OCI-LY7 (cell line): Measurements from ENCODE around the gene MED22. TPM values are rescaled to one million over a fixed set of nuclear protein-coding genes. Genes with fewer than 3 reads are reported as not detected.
"Not testable (repeated sequence)": the region's sequence is repeated elsewhere in the genome, so short reads cannot be mapped to it uniquely, and the experiment has no call there.

Experiments
- BruUV-seq: library from RNA; stranded (reverse); fragments of 400-500 nt; replicated peaks from 2 replicates; lab custom pipeline; 2021; lab: Mats Ljungman, UMichigan
- CTCF ChIA-PET: fragments of 300-600 bp; sonication (Branson Sonifier 250); formaldehyde crosslinking; loops from one replicate; lab custom pipeline; 2022; ENCODE audit warnings: antibody characterized with exemption; ENCODE audit not compliant: unreplicated experiment; lab: Charles Lee
- POLR2A ChIA-PET: fragments of 300-600 bp; sonication (Branson Sonifier 250); formaldehyde crosslinking; loops from one replicate; lab custom pipeline; 2022; ENCODE audit warnings: antibody characterized with exemption; lab: Charles Lee
- DNase-seq: peaks from one replicate; pipeline ENCODE4 v3.0.0-alpha.2; 2015; ENCODE audit warnings: low spot score
- H2AFZ ChIP-seq: fragments of 200-600 bp; sonication (generic), shearing (Covaris generic); 2 replicates; pipeline ENCODE4 v1.6.1; 2014; ENCODE audit warnings: mild to moderate bottlenecking, antibody characterized with exemption, low read length, moderate library complexity
- H3K27ac ChIP-seq: fragments of 200-600 bp; sonication (generic); 2 replicates; pipeline ENCODE4 v1.5.1; 2014; ENCODE audit warnings: mixed run types, low read depth, mild to moderate bottlenecking, moderate library complexity, low read length, inconsistent platforms; ENCODE audit not compliant: poor library complexity, severe bottlenecking
- H3K36me3 ChIP-seq: fragments of 200-600 bp; sonication (generic); 2 replicates; pipeline ENCODE4 v1.6.1; 2014; ENCODE audit warnings: mild to moderate bottlenecking, antibody characterized with exemption, low read length, moderate library complexity, mixed read lengths; ENCODE audit not compliant: insufficient read depth
- H3K4me1 ChIP-seq: fragments of 200-600 bp; sonication (generic); 2 replicates; pipeline ENCODE4 v1.5.1; 2014; ENCODE audit warnings: mild to moderate bottlenecking, low read length; ENCODE audit not compliant: insufficient read depth, poor library complexity, severe bottlenecking
- H3K4me2 ChIP-seq: fragments of 200-600 bp; sonication (generic); 2 replicates; pipeline ENCODE4 v1.6.1; 2014; ENCODE audit warnings: mild to moderate bottlenecking, low read length
- H3K4me3 ChIP-seq: fragments of 200-600 bp; sonication (generic); 2 replicates; pipeline ENCODE4 v1.5.1; 2014; ENCODE audit warnings: mild to moderate bottlenecking, low read depth, low read length; ENCODE audit not compliant: poor library complexity, severe bottlenecking
- H3K79me2 ChIP-seq: fragments of 200-600 bp; sonication (generic); 2 replicates; pipeline ENCODE4 v1.6.1; 2016; ENCODE audit warnings: low read depth, mild to moderate bottlenecking, low read length, moderate library complexity, mixed read lengths; ENCODE audit not compliant: insufficient read depth
- H3K9me2 ChIP-seq: fragments of 200-600 bp; sonication (generic); 2 replicates; pipeline ENCODE4 v1.6.1; 2016; ENCODE audit warnings: mild to moderate bottlenecking, low read length, mixed read lengths; ENCODE audit not compliant: insufficient read depth
- H3K9me3 ChIP-seq: fragments of 200-600 bp; sonication (generic); 2 replicates; pipeline ENCODE4 v1.6.1; 2014; ENCODE audit warnings: mild to moderate bottlenecking, mixed run types, low read length, mixed read lengths
- H4K20me1 ChIP-seq: fragments of 200-600 bp; sonication (generic); 2 replicates; pipeline ENCODE4 v1.6.1; 2014; ENCODE audit warnings: mild to moderate bottlenecking, antibody characterized with exemption, low read length, moderate library complexity, mixed read lengths; ENCODE audit not compliant: insufficient read depth
- CTCF ChIP-seq: fragments of 200-600 bp; sonication (generic); conservative IDR thresholded peaks from 2 replicates; pipeline ENCODE4 v1.5.1; 2014; ENCODE audit warnings: mild to moderate bottlenecking, antibody characterized with exemption, low read length, moderate library complexity, mixed read lengths
- EZH2phosphoT487 ChIP-seq: fragments of 200-600 bp; sonication (generic); IDR thresholded peaks from 2 replicates; pipeline ENCODE4 v1.6.1; 2018; ENCODE audit warnings: low read depth, borderline replicate concordance, mild to moderate bottlenecking, mixed run types, antibody characterized with exemption, low read length, moderate library complexity, mixed read lengths
- intact Hi-C: fragments of 100-400 bp; cut with micrococcal nuclease; formaldehyde crosslinking; loops from one replicate; pipeline ENCODE4 v1.10.0; 2022; ENCODE audit not compliant: unreplicated experiment
- total RNA-seq, 2 experiments: library from RNA; depleted of rRNA in 1 of 2; stranded (reverse); fragments of >200 nt in 1 of 2; shearing (Covaris generic) in 1 of 2; gene quantifications; 2 replicates each; pipeline ENCODE4 v1.2.3, GENCODE V29; 2014 to 2022

Gene MED22
- total RNA-seq, 2 experiments from 2014 or later: 52.0 to 62.1 TPM

GRCh38 chr9:133321411-133321935 lies 26.5 kb downstream of the MED22 start:
- no peak for TF ChIP-seq CTCF
- no peak for TF ChIP-seq EZH2phosphoT487
- H3K4me1 ChIP-seq: no peaks in the 10 kb centered on the region
- CTCF ChIA-PET: no interaction called here
- DNase-seq: no peak
- no peaks in the 10 kb centered on the region for H3K9me2 ChIP-seq
- no peaks in the 10 kb centered on the region for H4K20me1 ChIP-seq
- no peaks in the 10 kb centered on the region for H3K79me2 ChIP-seq
- H3K4me2 ChIP-seq: no peak overlapping the region
- POLR2A ChIA-PET: no interaction called here
- H3K9me3 ChIP-seq: no peaks in the 10 kb centered on the region
- no peaks in the 10 kb centered on the region for H3K36me3 ChIP-seq
- no peak overlapping the region for H2AFZ ChIP-seq
- no peak overlapping the region for H3K4me3 ChIP-seq
- no peak overlapping the region for H3K27ac ChIP-seq
- intact Hi-C loops: no loop called here
- no TSS peak for BruUV-seq

GRCh38 chr9:133320421-133320881 lies 27.5 kb downstream of the MED22 start:
- Histone ChIP-seq H3K4me3 (no peak overlapping the region), H3K36me3 (no peaks in the 10 kb centered on the region), H3K27ac (no peak overlapping the region), H3K9me2 (no peaks in the 10 kb centered on the region), H4K20me1 (no peaks in the 10 kb centered on the region), H3K4me1 (no peaks in the 10 kb centered on the region), H3K79me2 (no peaks in the 10 kb centered on the region), H2AFZ (no peak overlapping the region), H3K4me2 (no peak overlapping the region), H3K9me3 (no peaks in the 10 kb centered on the region)
- intact Hi-C loops: no loop called here
- BruUV-seq: no TSS peak
- ChIA-PET POLR2A (no interaction called here), CTCF (no interaction called here)
- DNase-seq: no peak
- TF ChIP-seq EZH2phosphoT487: no peak
- TF ChIP-seq CTCF: no peak

- CTCF ChIA-PET: not testable (repeated sequence)
Measured at GRCh38 chr9:133317551-133317950, 30.4 kb downstream of the MED22 start.

More at GRCh38 chr9:133317551-133317950, 30.4 kb downstream of the MED22 start:
- DNase-seq, intact Hi-C loops, H3K27ac ChIP-seq, H3K36me3 ChIP-seq, H3K9me3 ChIP-seq, H3K4me1 ChIP-seq, H3K4me3 ChIP-seq, H3K79me2 ChIP-seq, H3K9me2 ChIP-seq, H2AFZ ChIP-seq, BruUV-seq, H3K4me2 ChIP-seq, H4K20me1 ChIP-seq, POLR2A ChIA-PET: not testable (repeated sequence)
